H9 (cell line): ENCODE data around the gene NSUN7. TPM values are rescaled to one million over a fixed set of nuclear protein-coding genes. Genes with fewer than 3 reads are reported as not detected.

Source experiments
- DNase-seq: peaks from one replicate; pipeline ENCODE4 v3.0.0-alpha.2; 2017
- H2AFZ ChIP-seq: one replicate; pipeline ENCODE4 v1.6.1; 2013; ENCODE audit warnings: mild to moderate bottlenecking, low read length, control low read depth, moderate library complexity
- H2AK5ac ChIP-seq: 2 replicates; pipeline ENCODE4 v1.6.1; 2013; ENCODE audit warnings: low read length, control low read depth, mixed read lengths; ENCODE audit not compliant: insufficient read length
- H2BK120ac ChIP-seq: one replicate; pipeline ENCODE4 v1.6.1; 2013; ENCODE audit warnings: low read depth, mild to moderate bottlenecking, low read length, control low read depth, inconsistent platforms; ENCODE audit not compliant: poor library complexity, severe bottlenecking
- H2BK12ac ChIP-seq: 2 replicates; pipeline ENCODE4 v1.6.1; 2013; ENCODE audit warnings: low read length, control low read depth, mixed read lengths, low read depth; ENCODE audit not compliant: insufficient read length
- H2BK15ac ChIP-seq: 2 replicates; pipeline ENCODE4 v1.6.1; 2013; ENCODE audit warnings: low read depth, low read length, control low read depth
- H2BK20ac ChIP-seq: one replicate; pipeline ENCODE4 v1.6.1; 2013; ENCODE audit warnings: low read depth, mild to moderate bottlenecking, low read length, control low read depth, inconsistent platforms; ENCODE audit not compliant: poor library complexity, severe bottlenecking
- H2BK5ac ChIP-seq: 2 replicates; pipeline ENCODE4 v1.6.1; 2013; ENCODE audit warnings: low read length, control low read depth, mixed read lengths; ENCODE audit not compliant: insufficient read length
- H3K14ac ChIP-seq: 2 replicates; pipeline ENCODE4 v1.6.1; 2013; ENCODE audit warnings: low read length, control low read depth; ENCODE audit not compliant: insufficient read depth
- H3K18ac ChIP-seq: 2 replicates; pipeline ENCODE4 v1.6.1; 2013; ENCODE audit warnings: low read depth, mild to moderate bottlenecking, mixed read lengths, low read length, control low read depth; ENCODE audit not compliant: insufficient read length
- H3K23ac ChIP-seq: 2 replicates; pipeline ENCODE4 v1.6.1; 2013; ENCODE audit warnings: low read length, control low read depth, mixed read lengths, low read depth; ENCODE audit not compliant: insufficient read length
- H3K23me2 ChIP-seq: 2 replicates; pipeline ENCODE4 v1.6.1; 2013; ENCODE audit warnings: low read depth, mild to moderate bottlenecking, mixed read lengths, low read length, control low read depth; ENCODE audit not compliant: insufficient read length, poor library complexity, severe bottlenecking
- H3K27ac ChIP-seq: 2 replicates; pipeline ENCODE4 v1.5.1; 2013; ENCODE audit warnings: low read length, control low read depth, mixed read lengths, low read depth; ENCODE audit not compliant: insufficient read length
- H3K27me3 ChIP-seq: 2 replicates; pipeline ENCODE4 v1.6.1; 2013; ENCODE audit warnings: low read length, control low read depth, inconsistent platforms; ENCODE audit not compliant: insufficient read depth
- H3K4ac ChIP-seq: 2 replicates; pipeline ENCODE4 v1.6.1; 2013; ENCODE audit warnings: low read depth, mild to moderate bottlenecking, control low read depth, inconsistent platforms, low read length, moderate library complexity
- H3K4me1 ChIP-seq: 2 replicates; pipeline ENCODE4 v1.6.1; 2013; ENCODE audit warnings: low read length, control low read depth, inconsistent platforms; ENCODE audit not compliant: insufficient read depth
- H3K4me2 ChIP-seq: 2 replicates; pipeline ENCODE4 v1.6.1; 2013; ENCODE audit warnings: low read length, control low read depth, mixed read lengths; ENCODE audit not compliant: insufficient read length, insufficient read depth
- H3K56ac ChIP-seq: 2 replicates; pipeline ENCODE4 v1.6.1; 2013; ENCODE audit warnings: low read depth, mild to moderate bottlenecking, mixed read lengths, low read length, control low read depth; ENCODE audit not compliant: insufficient read length
- H3K79me1 ChIP-seq: 2 replicates; pipeline ENCODE4 v1.6.1; 2013; ENCODE audit warnings: low read depth, mild to moderate bottlenecking, moderate library complexity, low read length, control low read depth, inconsistent platforms; ENCODE audit not compliant: insufficient read depth, poor library complexity, severe bottlenecking
- H3K79me2 ChIP-seq: 2 replicates; pipeline ENCODE4 v1.6.1; 2013; ENCODE audit warnings: low read length, control low read depth, inconsistent platforms; ENCODE audit not compliant: insufficient read depth
- H3K9ac ChIP-seq: 2 replicates; pipeline ENCODE4 v1.6.1; 2013; ENCODE audit warnings: low read length, control low read depth, mixed read lengths; ENCODE audit not compliant: insufficient read length; ENCODE audit errors: extremely low read depth
- H3K9me3 ChIP-seq: one replicate; pipeline ENCODE4 v1.6.1; 2013; ENCODE audit warnings: low read depth, low read length, inconsistent platforms; ENCODE audit not compliant: control insufficient read depth
- H3T11ph ChIP-seq: one replicate; pipeline ENCODE4 v1.6.1; 2013; ENCODE audit warnings: mild to moderate bottlenecking, low read length, control low read depth, inconsistent platforms
- H4K20me1 ChIP-seq: one replicate; pipeline ENCODE4 v1.6.1; 2013; ENCODE audit not compliant: control insufficient read depth, insufficient read length, insufficient read depth
- H4K5ac ChIP-seq: 2 replicates; pipeline ENCODE4 v1.6.1; 2013; ENCODE audit warnings: low read depth, mild to moderate bottlenecking, mixed read lengths, low read length, control low read depth; ENCODE audit not compliant: insufficient read length
- H4K8ac ChIP-seq: replicated peaks from 2 replicates; pipeline ENCODE4 v1.6.1; 2013; ENCODE audit warnings: low read length, control low read depth, mixed read lengths, low read depth; ENCODE audit not compliant: insufficient read length
- H4K91ac ChIP-seq: 2 replicates; pipeline ENCODE4 v1.6.1; 2013; ENCODE audit warnings: low read depth, mild to moderate bottlenecking, moderate library complexity, mixed read lengths, low read length, control low read depth; ENCODE audit not compliant: insufficient read length
- H3K27ac Mint-ChIP-seq, 3 experiments: 2 replicates in 2 of 3; 3 replicates in 1 of 3; pipeline ENCODE4 v1.8.0; 2020 to 2021; ENCODE audit warnings: mixed read lengths in 3 of 3, mild to moderate bottlenecking in 1 of 3, moderate library complexity in 1 of 3
- H3K27me3 Mint-ChIP-seq: 2 replicates; pipeline ENCODE4 v1.8.0; 2021; ENCODE audit warnings: low read depth, mild to moderate bottlenecking, moderate library complexity, mixed read lengths
- H3K36me3 Mint-ChIP-seq, 3 experiments: 2 replicates in 2 of 3; 3 replicates in 1 of 3; pipeline ENCODE4 v1.8.0; 2020 to 2021; ENCODE audit warnings: low read depth in 3 of 3, mixed read lengths in 3 of 3; ENCODE audit not compliant: insufficient read depth in 1 of 3
- H3K4me1 Mint-ChIP-seq, 2 experiments: 2 replicates each; pipeline ENCODE4 v1.8.0; 2020; ENCODE audit warnings: mixed read lengths in 2 of 2
- H3K4me3 Mint-ChIP-seq, 2 experiments: 2 replicates in 1 of 2; 3 replicates in 1 of 2; pipeline ENCODE4 v1.8.0; 2020 to 2021; ENCODE audit warnings: mild to moderate bottlenecking in 2 of 2, mixed read lengths in 2 of 2, moderate library complexity in 1 of 2
- H3K9me3 Mint-ChIP-seq, 2 experiments: 2 replicates in 1 of 2; 3 replicates in 1 of 2; pipeline ENCODE4 v1.8.0; 2020; ENCODE audit warnings: mild to moderate bottlenecking in 2 of 2, mixed read lengths in 2 of 2, moderate library complexity in 1 of 2
- CTCF ChIP-seq: fragments of 200-600 bp; sonication (generic); conservative IDR thresholded peaks from 3 replicates; pipeline ENCODE4 v1.8.0; 2021; ENCODE audit warnings: antibody characterized with exemption, mild to moderate bottlenecking
- WGBS: extraction: QIAGEN DNeasy Blood & Tissue Kit; methylation state at CpG from one replicate; pipeline ENCODE4 v1.1.7; 2013; ENCODE audit warnings: missing lambda C conversion rate, low lambda C conversion rate, mixed read lengths; ENCODE audit not compliant: insufficient read length; ENCODE audit errors: extremely low coverage; 5-methylcytosine and 5-hydroxymethylcytosine counted together
- total RNA-seq: library from RNA; stranded (reverse); gene quantifications from 2 replicates; pipeline ENCODE4 v1.2.1, GENCODE V29; 2021

NSUN7 gene
- total RNA-seq, 1 experiment from 2014 or later, result 15.9 TPM

DNA sequence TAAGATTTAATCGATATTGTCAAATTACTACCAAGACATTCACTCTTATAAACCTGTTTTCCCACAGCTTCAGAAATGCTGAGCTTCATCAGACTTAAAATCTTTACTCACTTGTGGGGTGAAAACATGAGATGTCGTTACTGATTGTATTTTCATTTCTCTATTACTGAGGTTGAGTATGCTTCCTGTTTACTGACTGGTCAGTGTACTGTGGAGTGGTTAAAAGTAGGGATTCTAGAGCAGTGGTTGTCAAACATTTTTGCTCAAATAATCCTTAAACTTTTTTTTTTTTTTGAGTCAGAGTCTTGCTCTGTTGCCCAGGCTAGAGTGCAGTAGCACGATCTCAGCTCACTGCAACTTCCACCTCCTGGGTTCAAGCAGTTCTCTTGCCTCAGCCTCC lies 50.3 kb downstream of the NSUN7 start:
- no peak overlapping the region for H3K14ac ChIP-seq
- H3K27me3 ChIP-seq, result no peaks in the 10 kb centered on the region
- Mint-ChIP-seq H3K36me3 (no peaks in the 10 kb centered on the region; a peak in 1 of 7 replicates), H3K9me3 (no peaks in the 10 kb centered on the region), H3K27ac (no peak overlapping the region), H3K27me3 (no peaks in the 10 kb centered on the region), H3K4me3 (no peak overlapping the region), H3K4me1 (no peaks in the 10 kb centered on the region)
- no peak overlapping the region for H3K9ac ChIP-seq
- no peak overlapping the region for H4K91ac ChIP-seq
- no peak overlapping the region for H3K56ac ChIP-seq
- no peak overlapping the region for H2AK5ac ChIP-seq
- H2BK5ac ChIP-seq, result no peak overlapping the region
- H4K20me1 ChIP-seq, result no peaks in the 10 kb centered on the region
- H2BK20ac ChIP-seq, result no peak overlapping the region
- no peak overlapping the region for H3K27ac ChIP-seq
- DNase-seq, result no peak
- H3K79me2 ChIP-seq, result no peaks in the 10 kb centered on the region
- H4K5ac ChIP-seq, result no peak overlapping the region
- WGBS, result no CpG with 5 or more reads among the region's 3 CpGs
- H3K79me1 ChIP-seq, result no peaks in the 10 kb centered on the region
- no peak overlapping the region for H2BK15ac ChIP-seq
- no peak overlapping the region for H2BK120ac ChIP-seq
- no peak for TF ChIP-seq CTCF
- no peaks in the 10 kb centered on the region for H3K23me2 ChIP-seq
- no peaks in the 10 kb centered on the region for H3K4me1 ChIP-seq
- no peak overlapping the region for H3K18ac ChIP-seq
- no peak overlapping the region for H3K23ac ChIP-seq
- no peak overlapping the region for H3T11ph ChIP-seq
- no peak overlapping the region for H3K4ac ChIP-seq
- no peaks in the 10 kb centered on the region for H3K9me3 ChIP-seq
- no peak overlapping the region for H3K4me2 ChIP-seq
- no peak overlapping the region for H2BK12ac ChIP-seq
- H2AFZ ChIP-seq, result no peak overlapping the region
- H4K8ac ChIP-seq, result no peak overlapping the region
